HEK293T (cell line): ENCODE measurements around the gene MOB3C.

Experiments used
- BHLHE40 ChIP-seq: fragments of 450-650 bp; IDR thresholded peaks from 2 replicates; pipeline ENCODE4 v1.6.1; 2016; ENCODE audit warnings: mild to moderate bottlenecking, moderate library complexity, borderline replicate concordance
- CTBP1 ChIP-seq: fragments of 450-650 bp; IDR thresholded peaks from 2 replicates; pipeline ENCODE4 v1.6.1; 2016; ENCODE audit warnings: borderline replicate concordance
- ELF4 ChIP-seq: fragments of 450-650 bp; IDR thresholded peaks from 2 replicates; pipeline ENCODE4 v1.6.1; 2017; ENCODE audit warnings: antibody characterized with exemption
- FOXA1 ChIP-seq: fragments of 450-650 bp; IDR thresholded peaks from 2 replicates; pipeline ENCODE4 v1.6.1; 2016; ENCODE audit warnings: mild to moderate bottlenecking
- FOXK2 ChIP-seq: fragments of 450-650 bp; IDR thresholded peaks from 2 replicates; pipeline ENCODE4 v1.6.1; 2016; ENCODE audit warnings: mild to moderate bottlenecking
- FOXM1 ChIP-seq: fragments of 450-650 bp; IDR thresholded peaks from 2 replicates; pipeline ENCODE4 v1.6.1; 2017; ENCODE audit warnings: mild to moderate bottlenecking, borderline replicate concordance
- L3MBTL2 ChIP-seq: fragments of 450-650 bp; conservative IDR thresholded peaks from 2 replicates; pipeline ENCODE4 v1.6.1; 2016; ENCODE audit warnings: mild to moderate bottlenecking
- LEF1 ChIP-seq: fragments of 450-650 bp; IDR thresholded peaks from 2 replicates; pipeline ENCODE4 v1.6.1; 2017; ENCODE audit warnings: mild to moderate bottlenecking, borderline replicate concordance
- NFRKB ChIP-seq: fragments of 450-650 bp; IDR thresholded peaks from 2 replicates; pipeline ENCODE4 v1.6.1; 2016; ENCODE audit warnings: mild to moderate bottlenecking, moderate library complexity
- PKNOX1 ChIP-seq: fragments of 450-650 bp; IDR thresholded peaks from 2 replicates; pipeline ENCODE4 v1.6.1; 2016
- SP1 ChIP-seq: fragments of 450-650 bp; IDR thresholded peaks from 2 replicates; pipeline ENCODE4 v1.6.1; 2017

- TF ChIP-seq FOXA1 (no peak), CTBP1 (no peak), PKNOX1 (no peak), L3MBTL2 (no peak), LEF1 (no peak), ELF4 (no peak), SP1 (no peak), BHLHE40 (no peak), NFRKB (no peak), FOXM1 (no peak), FOXK2 (no peak)
Observed at GRCh38 chr1:46583494-46583893, 33.1 kb downstream of the MOB3C start.
